EL (cell line): ENCODE results near the gene DNAJB4.
"Not testable (repeated sequence)": the region's sequence is repeated elsewhere in the genome, so short reads cannot be mapped to it uniquely, and the experiment has no call there.

ENCODE experiments used
- DNase-seq: peaks from one replicate; pipeline ENCODE4 v3.0.0-alpha.2; 2016

DNAJB4 gene

DNA sequence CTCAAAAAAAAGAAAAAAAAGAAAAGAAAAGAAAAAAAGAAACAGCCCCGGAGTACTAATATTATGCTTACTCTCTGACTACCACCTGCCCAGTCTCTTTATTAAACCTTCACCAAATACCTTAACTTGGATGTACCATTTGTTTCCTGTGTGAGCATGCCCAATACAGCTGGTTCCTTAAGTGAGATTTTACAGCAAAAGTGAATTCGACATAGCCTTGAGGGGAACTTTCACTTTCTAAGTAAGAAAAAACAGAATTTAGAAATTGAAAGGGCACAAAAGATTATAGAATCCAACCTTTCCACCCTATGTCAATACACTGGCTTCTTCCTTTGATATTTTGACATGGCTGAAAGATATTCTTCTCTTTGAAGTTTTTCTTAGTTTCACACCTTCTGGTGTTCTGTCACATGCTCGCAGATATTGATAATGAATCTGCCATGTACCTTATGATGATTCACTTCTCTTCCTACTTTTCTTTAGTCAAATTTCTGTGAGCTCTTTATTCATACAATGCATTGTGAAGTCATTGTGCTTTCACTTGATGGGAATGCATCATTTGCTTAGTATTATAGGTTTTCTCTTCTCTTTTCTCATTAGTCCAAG lies 35.8 kb downstream of the DNAJB4 start:
- no peak for DNase-seq

- no peak for DNase-seq
These were observed 38.7 kb downstream of the DNAJB4 start for GRCh38 chr1:78043436-78043835.

GRCh38 chr1:78044796-78045562 lies 40.2 kb downstream of the DNAJB4 start:
- DNase-seq = no peak

- DNase-seq = no peak
These were observed 40.8 kb downstream of the DNAJB4 start for GRCh38 chr1:78045563-78045925.

DNA sequence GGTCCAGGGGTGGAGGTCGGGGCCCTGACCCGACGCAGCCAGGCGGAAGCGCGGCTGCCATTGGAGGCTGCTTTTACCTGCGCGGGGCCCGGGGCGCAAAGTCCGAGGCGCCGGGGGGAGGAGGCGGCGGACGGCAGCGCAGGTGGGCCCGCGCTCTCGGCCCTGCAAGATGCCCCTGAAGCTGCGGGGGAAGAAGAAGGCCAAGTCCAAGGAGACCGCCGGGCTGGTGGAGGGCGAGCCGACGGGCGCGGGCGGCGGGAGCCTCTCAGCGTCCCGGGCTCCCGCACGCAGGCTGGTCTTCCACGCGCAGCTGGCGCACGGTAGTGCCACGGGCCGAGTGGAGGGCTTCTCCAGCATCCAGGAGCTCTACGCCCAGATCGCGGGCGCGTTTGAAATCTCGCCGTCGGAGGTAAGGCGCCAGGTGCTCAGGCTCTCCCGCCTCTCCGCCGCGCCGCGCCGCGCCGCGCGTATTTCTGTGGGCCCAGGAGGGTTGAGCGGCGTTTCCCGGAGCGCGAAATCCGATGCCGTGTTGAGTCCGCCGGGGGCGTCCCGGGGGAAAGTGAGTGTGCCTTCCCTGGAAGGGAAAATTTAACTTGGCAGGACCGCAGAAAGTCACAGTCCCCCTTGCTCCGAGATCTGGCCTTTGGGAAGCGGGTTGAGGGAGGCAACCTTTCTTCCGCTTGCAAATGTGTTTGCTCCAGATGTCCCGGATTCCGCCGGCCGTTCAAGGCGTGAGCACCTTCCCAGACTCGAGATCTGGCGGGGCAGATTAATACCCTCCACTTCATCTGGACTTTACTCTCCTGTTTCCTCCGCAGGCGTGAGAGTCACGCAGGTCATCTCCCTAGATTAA lies 41.4 kb downstream of the DNAJB4 start, which contains the start of gene GIPC2:
Gene GIPC2, plus strand, starts transcription at position 41 of the 853 bp plus-strand sequence. Its CDS starts 129 bp downstream, at position 170.
- peak; percentile 48 for DNase-seq

DNA sequence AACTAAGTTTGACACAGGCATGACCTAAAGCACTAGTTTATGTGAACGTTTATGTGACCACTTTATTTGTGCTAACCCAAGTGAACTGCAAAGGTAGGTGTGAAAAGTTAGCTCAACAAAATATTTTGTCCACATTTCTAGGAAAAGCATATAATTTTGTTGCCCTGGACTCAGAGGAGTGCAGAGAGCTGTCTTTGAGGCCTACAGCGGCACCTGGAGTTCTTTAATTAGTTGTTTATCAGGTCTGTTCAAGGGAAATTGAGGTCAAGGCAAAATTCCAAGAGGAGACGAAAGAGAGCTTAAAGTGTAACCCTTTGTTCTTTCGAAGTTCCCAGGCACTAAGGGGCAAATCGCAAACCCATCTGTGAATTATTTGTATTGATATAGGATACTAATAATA lies 42.4 kb downstream of the DNAJB4 start:
- no peak for DNase-seq

- DNase-seq = no peak
These were observed 42.9 kb downstream of the DNAJB4 start for GRCh38 chr1:78047631-78048030.

DNA sequence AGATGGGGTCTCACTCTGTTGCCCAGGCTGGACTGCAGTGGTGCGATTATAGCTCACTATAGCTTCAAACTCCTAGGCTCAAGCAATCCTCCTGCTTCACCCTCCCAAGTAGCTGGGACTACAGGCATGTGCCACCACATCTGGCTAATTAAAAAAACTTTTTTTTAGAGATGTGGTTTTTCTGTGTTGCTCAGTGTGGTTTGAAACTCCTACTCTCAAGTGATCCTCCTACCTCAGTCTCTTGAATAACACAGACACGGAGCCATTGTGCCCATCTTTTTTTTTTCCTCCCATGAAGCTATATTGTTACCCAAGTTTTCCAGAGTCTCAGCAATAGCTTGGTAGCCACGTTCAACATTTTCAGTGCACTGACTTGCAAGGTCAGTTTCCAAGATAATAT lies 43.7 kb downstream of the DNAJB4 start:
- no peak for DNase-seq

GRCh38 chr1:78049396-78049795 lies 44.7 kb downstream of the DNAJB4 start:
- no peak for DNase-seq

GRCh38 chr1:78051005-78051404 lies 46.3 kb downstream of the DNAJB4 start:
- no peak for DNase-seq

DNA sequence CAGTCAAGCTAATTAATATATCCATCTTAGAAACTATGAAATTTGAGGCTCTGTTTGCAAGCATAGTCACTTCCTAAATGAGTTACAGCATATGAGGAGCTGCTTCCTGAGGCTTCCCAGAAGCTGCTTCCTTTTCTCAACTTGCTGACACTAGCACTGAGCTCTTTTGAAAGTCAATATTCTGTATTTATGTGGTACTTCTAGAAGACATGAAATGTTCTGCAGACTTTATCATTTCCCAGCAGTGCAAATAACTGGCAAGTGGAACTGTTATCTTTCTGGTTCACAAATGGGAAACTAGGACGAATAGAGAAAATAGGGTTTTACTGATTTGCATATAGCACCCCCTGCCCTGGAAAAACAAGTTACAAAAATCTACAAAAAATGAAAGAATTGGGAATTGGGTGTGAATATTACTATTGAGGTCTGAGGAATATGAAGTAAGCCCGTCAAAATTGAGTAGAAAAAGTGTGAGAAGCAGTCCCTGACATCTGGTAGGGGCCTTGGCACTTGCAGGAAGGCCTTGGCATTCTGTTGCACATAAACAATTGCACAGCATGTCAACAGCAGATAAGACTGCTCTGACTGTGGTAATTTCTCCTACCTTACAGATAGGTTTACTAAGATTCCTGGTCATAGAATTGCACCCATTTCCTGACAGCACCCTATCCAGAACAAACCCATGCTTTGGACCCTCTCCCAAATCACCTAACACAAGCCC lies 48.1 kb downstream of the DNAJB4 start:
- no peak for DNase-seq

GRCh38 chr1:78053498-78053897 lies 48.8 kb downstream of the DNAJB4 start:
- no peak for DNase-seq

DNA sequence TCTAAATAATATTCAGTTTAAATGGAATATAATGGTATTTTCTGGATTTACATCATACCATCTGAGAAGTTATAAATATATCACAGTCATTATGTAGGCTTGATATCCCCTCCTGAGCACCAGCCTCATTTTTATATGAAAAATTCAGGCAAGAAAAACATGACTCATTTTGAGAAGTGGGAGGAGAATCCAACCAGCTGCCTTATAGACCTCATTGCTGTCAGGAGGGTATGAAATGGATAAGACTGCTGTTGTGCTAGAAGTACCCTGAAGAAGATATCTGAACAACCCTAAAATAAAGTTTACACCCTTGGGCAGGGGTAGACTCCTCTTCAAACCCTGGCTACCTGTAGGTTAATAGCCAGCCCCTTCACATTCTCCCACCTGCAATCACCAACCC lies 49.8 kb downstream of the DNAJB4 start:
- peak; percentile 25 for DNase-seq

GRCh38 chr1:78054972-78055371 lies 50.2 kb downstream of the DNAJB4 start:
- no peak for DNase-seq

DNA sequence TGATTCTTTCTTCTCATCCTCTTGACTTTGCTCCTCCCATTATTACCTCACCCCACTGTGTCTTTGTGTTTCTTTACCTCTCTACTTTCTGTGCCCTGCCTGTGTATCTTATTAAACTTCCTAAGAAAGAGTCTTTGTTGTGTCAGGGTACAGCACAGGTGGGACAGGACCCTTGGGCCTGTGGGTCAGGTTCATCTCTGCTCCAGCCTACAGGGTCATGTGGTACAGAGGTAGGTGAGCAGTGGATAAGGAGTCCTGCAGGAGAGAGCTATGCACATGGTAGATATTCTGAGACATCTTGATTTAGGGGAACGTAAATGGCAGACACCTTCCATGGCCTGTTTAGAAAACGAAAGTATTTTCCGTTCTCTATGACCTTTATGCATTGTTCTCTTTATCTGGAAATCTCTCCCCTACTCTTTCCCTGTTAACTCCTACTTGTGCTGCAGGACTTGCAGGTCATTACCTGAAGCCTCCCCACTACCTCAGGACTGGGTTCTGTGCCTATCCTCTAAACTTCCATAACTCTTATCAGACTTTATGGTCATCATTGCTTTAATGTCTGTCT lies 50.9 kb downstream of the DNAJB4 start:
- DNase-seq = no peak

- no peak for DNase-seq
These were observed 53.9 kb downstream of the DNAJB4 start for GRCh38 chr1:78058670-78059069.

GRCh38 chr1:78060857-78061563 lies 56.3 kb downstream of the DNAJB4 start:
- no peak for DNase-seq

DNA sequence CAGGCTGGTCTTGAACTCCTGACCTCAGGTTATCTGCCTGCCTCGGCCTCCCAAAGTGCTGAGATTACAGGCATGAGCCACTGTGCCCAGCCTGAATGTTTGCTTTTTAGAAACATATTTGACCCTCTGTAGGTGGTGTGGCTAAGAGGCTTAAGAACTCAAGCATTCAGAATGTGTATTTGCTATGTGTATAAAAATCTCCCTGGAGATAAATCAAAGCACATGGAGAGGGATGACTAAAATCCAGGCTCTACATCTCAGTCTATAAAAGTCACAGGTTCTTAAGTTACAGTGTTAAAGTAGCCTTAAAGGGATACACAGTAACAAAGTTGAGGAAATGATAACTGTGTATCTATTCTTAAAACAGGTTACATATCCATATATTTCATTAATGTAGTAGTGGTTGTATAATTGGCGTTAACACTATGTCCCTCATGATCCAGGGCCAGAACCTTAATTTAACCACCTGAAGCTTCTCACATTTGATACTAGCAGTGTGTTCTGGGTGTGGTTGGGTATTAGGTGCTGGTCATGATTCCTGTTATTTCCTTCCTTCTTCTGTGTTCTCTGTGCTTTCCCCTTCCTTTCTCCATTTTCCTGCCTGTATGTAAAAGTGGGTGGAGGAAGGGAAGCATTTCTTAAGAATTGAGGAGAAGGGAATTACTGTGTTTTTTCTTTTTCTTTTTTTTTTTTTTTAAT lies 57.2 kb downstream of the DNAJB4 start:
- peak; percentile 64 for DNase-seq

DNA sequence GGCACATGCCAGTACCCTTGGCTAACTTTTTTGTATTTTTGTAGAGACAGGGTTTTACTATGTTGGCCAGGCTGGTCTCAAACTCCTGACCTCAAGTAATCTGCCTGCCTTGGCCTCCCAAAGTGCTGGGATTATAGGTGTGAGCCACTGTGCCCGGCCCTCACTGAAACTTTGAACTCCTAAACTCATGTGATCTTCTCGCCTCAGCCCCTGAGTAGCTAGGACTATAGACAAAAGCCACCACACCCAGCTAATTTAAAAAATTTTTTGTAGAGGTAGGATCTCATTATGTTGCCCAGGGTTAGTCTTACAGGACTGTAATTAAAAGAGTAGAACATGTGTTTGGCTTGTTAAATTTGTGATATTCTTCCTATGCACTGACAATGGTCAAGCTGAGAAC lies 60.1 kb downstream of the DNAJB4 start:
- not testable (repeated sequence) for DNase-seq
